ENCODE data around the gene ATP7B. TPM values are rescaled to one million over a fixed set of nuclear protein-coding genes. Genes with fewer than 3 reads are reported as not detected.

ATP7B gene
- total RNA-seq, 4 donors from 2014 or later = 17.6 to 32.9 (median 22.6) TPM

GRCh38 chr13:51927129-51927528 is 84.1 kb downstream of the ATP7B start:
- DNase-seq = no peak
- intact Hi-C loops (cut with DNase I; ENCODE audit: low total_unique reads) (no loop called here), in situ Hi-C loops (cut with MboI; ENCODE audit: low pct_ligation_motif_present in 1 of 4, low pct_unique_long_range_greater_than_20kb in 1 of 4, low sequenced_read_pairs in 3 of 4) (no loop called here)
- TF ChIP-seq EP300 (IDR thresholded peaks at IDR 0.05; ENCODE audit: low read depth) (no peak), POLR2AphosphoS5 (IDR thresholded peaks at IDR 0.05) (no peak), CTCF (IDR thresholded peaks at IDR 0.05) (no peak), POLR2A (IDR thresholded peaks at IDR 0.05) (no peak)
- Histone ChIP-seq H3K27me3 (no peaks in the 10 kb centered on the region), H3K4me3 (no peak overlapping the region), H3K27ac (no peak overlapping the region), H3K36me3 (no peaks in the 10 kb centered on the region), H3K4me1 (no peaks in the 10 kb centered on the region), H3K9me3 (no peaks in the 10 kb centered on the region)
- 70 to 80% methylated on average over 7 of the region's 7 CpGs for WGBS, 2 donors (ENCODE audit: low coverage in 1 of 2)

- TF ChIP-seq POLR2A (IDR thresholded peaks at IDR 0.05) (no peak), POLR2AphosphoS5 (IDR thresholded peaks at IDR 0.05) (no peak), EP300 (IDR thresholded peaks at IDR 0.05; ENCODE audit: low read depth) (no peak), CTCF (IDR thresholded peaks at IDR 0.05) (no peak)
- no peaks in the 10 kb centered on the region for H3K4me1 ChIP-seq
- H3K36me3 ChIP-seq = no peaks in the 10 kb centered on the region
- H3K9me3 ChIP-seq = no peaks in the 10 kb centered on the region
- in situ Hi-C loops (cut with MboI; ENCODE audit: low pct_ligation_motif_present in 1 of 4, low pct_unique_long_range_greater_than_20kb in 1 of 4, low sequenced_read_pairs in 3 of 4) (no loop called here), intact Hi-C loops (cut with DNase I; ENCODE audit: low total_unique reads) (no loop called here)
- no peak overlapping the region for H3K4me3 ChIP-seq
- H3K27ac ChIP-seq = no peak overlapping the region
- H3K27me3 ChIP-seq = no peaks in the 10 kb centered on the region
- no peak for DNase-seq
- 80 to 86% methylated on average over 1 to 6 of the region's 6 CpGs for WGBS, 2 donors (ENCODE audit: low coverage in 1 of 2)
Measured at GRCh38 chr13:51926528-51926885, 84.7 kb downstream of the ATP7B start.

- Histone ChIP-seq H3K4me3 (no peak overlapping the region), H3K27me3 (no peaks in the 10 kb centered on the region), H3K36me3 (no peaks in the 10 kb centered on the region), H3K27ac (no peak overlapping the region), H3K4me1 (no peaks in the 10 kb centered on the region), H3K9me3 (no peaks in the 10 kb centered on the region)
- no peak for DNase-seq
- intact Hi-C loops (cut with DNase I; ENCODE audit: low total_unique reads) = no loop called here
- in situ Hi-C loops (cut with MboI; ENCODE audit: low pct_ligation_motif_present in 1 of 4, low pct_unique_long_range_greater_than_20kb in 1 of 4, low sequenced_read_pairs in 3 of 4) = no loop called here
- TF ChIP-seq POLR2A (IDR thresholded peaks at IDR 0.05) (no peak), POLR2AphosphoS5 (IDR thresholded peaks at IDR 0.05) (no peak), CTCF (IDR thresholded peaks at IDR 0.05) (no peak), EP300 (IDR thresholded peaks at IDR 0.05; ENCODE audit: low read depth) (no peak)
- WGBS, 2 donors (ENCODE audit: low coverage in 1 of 2) = 75 to 90% methylated on average over 2 to 5 of the region's 5 CpGs
Measured at GRCh38 chr13:51925865-51926527, 85.3 kb downstream of the ATP7B start.

GRCh38 chr13:51924756-51925544 is 86.3 kb downstream of the ATP7B start:
- H3K27me3 ChIP-seq = no peaks in the 10 kb centered on the region
- WGBS, 2 donors (ENCODE audit: low coverage in 1 of 2) = 64 to 82% methylated on average over 3 to 9 of the region's 9 CpGs
- no peaks in the 10 kb centered on the region for H3K9me3 ChIP-seq
- no peak for DNase-seq
- H3K4me1 ChIP-seq = no peaks in the 10 kb centered on the region
- H3K27ac ChIP-seq = no peak overlapping the region
- H3K36me3 ChIP-seq = no peaks in the 10 kb centered on the region
- no peak for TF ChIP-seq CTCF (IDR thresholded peaks at IDR 0.05)
- TF ChIP-seq EP300 (IDR thresholded peaks at IDR 0.05; ENCODE audit: low read depth) = no peak
- TF ChIP-seq POLR2AphosphoS5 (IDR thresholded peaks at IDR 0.05) = no peak
- intact Hi-C loops (cut with DNase I; ENCODE audit: low total_unique reads) = no loop called here
- H3K4me3 ChIP-seq = no peak overlapping the region
- in situ Hi-C loops (cut with MboI; ENCODE audit: low pct_ligation_motif_present in 1 of 4, low pct_unique_long_range_greater_than_20kb in 1 of 4, low sequenced_read_pairs in 3 of 4) = no loop called here

Data from transverse colon (tissue), 4 donors.